PC-3 (cell line): ENCODE results near the gene RYR2. TPM values are rescaled to one million over a fixed set of nuclear protein-coding genes. Genes with fewer than 3 reads are reported as not detected.

ENCODE experiments used
- ATAC-seq: fragments of 200-7000 bp; cut with Tn5 transposase; 2 replicates; pipeline ENCODE4 v1.9.1; 2020; ENCODE audit warnings: mild to moderate bottlenecking, moderate library complexity
- BruUV-seq: library from RNA; stranded (reverse); fragments of 400-500 nt; replicated peaks from 2 replicates; lab custom pipeline; 2021; lab: Mats Ljungman, UMichigan
- CTCF ChIA-PET: fragments of 300-600 bp; sonication (Branson Sonifier 250); formaldehyde crosslinking; loops from one replicate; lab custom pipeline; 2022; ENCODE audit warnings: antibody characterized with exemption; lab: Charles Lee
- POLR2A ChIA-PET: fragments of 300-600 bp; sonication (Branson Sonifier 250); formaldehyde crosslinking; loops from one replicate; lab custom pipeline; 2022; ENCODE audit warnings: antibody characterized with exemption; ENCODE audit not compliant: unreplicated experiment; lab: Charles Lee
- DNase-seq: peaks from one replicate; pipeline ENCODE4 v3.0.0-alpha.2; 2015
- H2AFZ ChIP-seq: fragments of 300-600 bp; sonication (generic); 2 replicates; pipeline ENCODE4 v1.6.0; 2016; ENCODE audit warnings: antibody characterized with exemption, low read length
- H3F3A ChIP-seq: fragments of 300-600 bp; sonication (generic); one replicate; pipeline ENCODE4 v1.6.0; 2017; ENCODE audit warnings: antibody characterized with exemption, low read length, control low read depth, mild to moderate bottlenecking; ENCODE audit not compliant: unreplicated experiment
- H3K27ac ChIP-seq: fragments of 300-600 bp; sonication (generic); 2 replicates; pipeline ENCODE4 v1.5.1; 2016; ENCODE audit warnings: mild to moderate bottlenecking, low read length
- H3K27me3 ChIP-seq: fragments of 300-600 bp; sonication (generic); 2 replicates; pipeline ENCODE4 v1.6.1; 2016; ENCODE audit warnings: low read length, mixed read lengths
- H3K36me3 ChIP-seq: fragments of 300-600 bp; sonication (generic); 2 replicates; pipeline ENCODE4 v1.6.1; 2016; ENCODE audit warnings: low read depth, mixed run types, low read length, mixed read lengths
- H3K4me1 ChIP-seq: fragments of 300-600 bp; sonication (generic); 2 replicates; pipeline ENCODE4 v1.5.1; 2016; ENCODE audit warnings: low read length; ENCODE audit not compliant: insufficient read depth
- H3K4me2 ChIP-seq: fragments of 300-600 bp; sonication (generic); 2 replicates; pipeline ENCODE4 v1.6.0; 2016; ENCODE audit warnings: low read length
- H3K4me3 ChIP-seq: fragments of 300-600 bp; sonication (generic); 2 replicates; pipeline ENCODE4 v1.5.1; 2016; ENCODE audit warnings: mild to moderate bottlenecking, low read length, mixed read lengths
- H3K79me2 ChIP-seq: fragments of 300-600 bp; sonication (generic); 2 replicates; pipeline ENCODE4 v1.6.1; 2017; ENCODE audit warnings: low read length, mixed read lengths
- H3K9ac ChIP-seq: fragments of 300-600 bp; sonication (generic); 2 replicates; pipeline ENCODE4 v1.6.0; 2016; ENCODE audit warnings: mild to moderate bottlenecking, low read length
- H3K9me2 ChIP-seq: fragments of 300-600 bp; sonication (generic); replicated peaks from 2 replicates; pipeline ENCODE4 v1.6.1; 2016; ENCODE audit warnings: mixed run types, low read length, mixed read lengths
- H3K9me3 ChIP-seq: fragments of 300-600 bp; sonication (generic); 2 replicates; pipeline ENCODE4 v1.6.1; 2016; ENCODE audit warnings: low read length, mixed read lengths
- H4K20me1 ChIP-seq: fragments of 300-600 bp; sonication (generic); 2 replicates; pipeline ENCODE4 v1.6.1; 2016; ENCODE audit warnings: low read length, mixed read lengths
- CTCF ChIP-seq: fragments of 300-600 bp; sonication (generic); conservative IDR thresholded peaks from 2 replicates; pipeline ENCODE4 v1.5.1; 2017; ENCODE audit warnings: antibody characterized with exemption, low read depth, mild to moderate bottlenecking, low read length
- EZH2 ChIP-seq: fragments of 300-600 bp; sonication (generic); IDR thresholded peaks from one replicate; pipeline ENCODE4 v1.6.1; 2017; ENCODE audit warnings: antibody characterized with exemption, mild to moderate bottlenecking, low read length; ENCODE audit not compliant: unreplicated experiment
- EZH2phosphoT487 ChIP-seq: fragments of 300-600 bp; sonication (generic); IDR thresholded peaks from 2 replicates; pipeline ENCODE4 v1.6.1; 2018; ENCODE audit warnings: mild to moderate bottlenecking, antibody characterized with exemption, low read length, borderline replicate concordance
- intact Hi-C: fragments of 100-400 bp; cut with micrococcal nuclease; formaldehyde crosslinking; loops from 2 replicates; pipeline ENCODE4 v1.9.0; 2023
- total RNA-seq: library from RNA; depleted of rRNA; stranded (reverse); fragments of >200 nt; gene quantifications from 2 replicates; pipeline ENCODE4 v1.2.3, GENCODE V29; 2014

The RYR2 gene
- total RNA-seq, 1 experiment from 2014 or later, result not detected

- H4K20me1 ChIP-seq, result no peaks in the 10 kb centered on the region
- BruUV-seq, result no TSS peak
- no peaks in the 10 kb centered on the region for H3K4me1 ChIP-seq
- H3K9me2 ChIP-seq, result no peaks in the 10 kb centered on the region
- intact Hi-C loops, result loop anchor here (2.0 kb wide), 1 partner anchor 577 kb away; no protein-coding TSS in a partner anchor
- H3F3A ChIP-seq, result no peaks in the 10 kb centered on the region
- ChIA-PET CTCF (no interaction called here), POLR2A (no interaction called here)
- H3K36me3 ChIP-seq, result no peaks in the 10 kb centered on the region
- no peak overlapping the region for H3K9ac ChIP-seq
- no peak overlapping the region for H3K4me3 ChIP-seq
- no peaks in the 10 kb centered on the region for H3K79me2 ChIP-seq
- H2AFZ ChIP-seq, result peak overlapping the region; percentile 68
- H3K27ac ChIP-seq, result no peak overlapping the region
- no peaks in the 10 kb centered on the region for H3K27me3 ChIP-seq
- DNase-seq (peak; percentile 61), ATAC-seq (peak; percentile 75; the same call in 1 of the 2 replicates)
- no peak overlapping the region for H3K4me2 ChIP-seq
- TF ChIP-seq EZH2phosphoT487 (no peak), CTCF (peak; percentile 81)
- no peaks in the 10 kb centered on the region for H3K9me3 ChIP-seq
Observed at GRCh38 chr1:237851210-237851845, 809.3 kb downstream of the RYR2 start.

- no peak overlapping the region for H3K4me2 ChIP-seq
- no peaks in the 10 kb centered on the region for H3K36me3 ChIP-seq
- DNase-seq (no peak), ATAC-seq (no peak)
- H3K9me2 ChIP-seq, result no peaks in the 10 kb centered on the region
- no peaks in the 10 kb centered on the region for H3K4me1 ChIP-seq
- ChIA-PET CTCF (no interaction called here), POLR2A (no interaction called here)
- H3K9me3 ChIP-seq, result no peaks in the 10 kb centered on the region
- H3K79me2 ChIP-seq, result no peaks in the 10 kb centered on the region
- H3K27ac ChIP-seq, result no peak overlapping the region
- no peaks in the 10 kb centered on the region for H3K27me3 ChIP-seq
- H2AFZ ChIP-seq, result no peak overlapping the region
- H3F3A ChIP-seq, result no peaks in the 10 kb centered on the region
- no peak overlapping the region for H3K4me3 ChIP-seq
- no peak overlapping the region for H3K9ac ChIP-seq
- no TSS peak for BruUV-seq
- no peaks in the 10 kb centered on the region for H4K20me1 ChIP-seq
- no peak for TF ChIP-seq CTCF
- no peak for TF ChIP-seq EZH2phosphoT487
- TF ChIP-seq EZH2, result no peak
- intact Hi-C loops, result no loop called here
Observed at GRCh38 chr1:237852342-237852741, 810.4 kb downstream of the RYR2 start.

- no peak overlapping the region for H2AFZ ChIP-seq
- no peaks in the 10 kb centered on the region for H3K79me2 ChIP-seq
- CTCF ChIA-PET, result no interaction called here
- no peak overlapping the region for H3K4me2 ChIP-seq
- ATAC-seq, result no peak
- no peak overlapping the region for H3K4me3 ChIP-seq
- no peaks in the 10 kb centered on the region for H3K9me3 ChIP-seq
- no peak for TF ChIP-seq EZH2phosphoT487
- no peak for TF ChIP-seq EZH2
- no peak overlapping the region for H3K27ac ChIP-seq
- H3K9me2 ChIP-seq, result no peaks in the 10 kb centered on the region
- H3K9ac ChIP-seq, result no peak overlapping the region
- intact Hi-C loops, result no loop called here
- no peaks in the 10 kb centered on the region for H3K4me1 ChIP-seq
- no peaks in the 10 kb centered on the region for H3K36me3 ChIP-seq
- DNase-seq, result no peak
- no peaks in the 10 kb centered on the region for H3K27me3 ChIP-seq
- H4K20me1 ChIP-seq, result no peaks in the 10 kb centered on the region
- no peaks in the 10 kb centered on the region for H3F3A ChIP-seq
- POLR2A ChIA-PET, result no interaction called here
- no TSS peak for BruUV-seq
Observed at GRCh38 chr1:237857455-237857854, 815.5 kb downstream of the RYR2 start.
